Non-pigmented ciliary epithelial cell (primary cell): Measurements from ENCODE around the gene PTPN13.

Experiments used
- DNase-seq: peaks from one replicate; pipeline ENCODE4 v3.0.0-alpha.2; 2010; ENCODE audit warnings: low read depth

Gene PTPN13

GRCh38 chr4:86592553-86593249 lies 1.4 kb upstream of the PTPN13 start:
- no peak for DNase-seq

GRCh38 chr4:86594559-86595425 lies 677 bp downstream of the PTPN13 start:
- no peak for DNase-seq

GRCh38 chr4:86595426-86595805 lies 1.3 kb downstream of the PTPN13 start:
- no peak for DNase-seq

- DNase-seq = no peak
Measured at GRCh38 chr4:86596807-86597206, 2.7 kb downstream of the PTPN13 start.

- DNase-seq = no peak
Measured at GRCh38 chr4:86600007-86600653, 6.0 kb downstream of the PTPN13 start.

- no peak for DNase-seq
Measured at GRCh38 chr4:86603311-86603885, 9.3 kb downstream of the PTPN13 start.

GRCh38 chr4:86606809-86607208 lies 12.7 kb downstream of the PTPN13 start:
- DNase-seq = no peak

- DNase-seq = no peak
Measured at GRCh38 chr4:86608757-86609375, 14.8 kb downstream of the PTPN13 start.

GRCh38 chr4:86611757-86612156 lies 17.6 kb downstream of the PTPN13 start:
- DNase-seq = no peak

- DNase-seq = no peak
Measured at GRCh38 chr4:86613734-86614133, 19.6 kb downstream of the PTPN13 start.

- DNase-seq = no peak
Measured at GRCh38 chr4:86614865-86615264, 20.8 kb downstream of the PTPN13 start.

- DNase-seq = no peak
Measured at GRCh38 chr4:86615501-86615900, 21.4 kb downstream of the PTPN13 start.

GRCh38 chr4:86619656-86620055 lies 25.5 kb downstream of the PTPN13 start:
- no peak for DNase-seq

GRCh38 chr4:86621435-86621834 lies 27.3 kb downstream of the PTPN13 start:
- DNase-seq = no peak

GRCh38 chr4:86626066-86626465 lies 32.0 kb downstream of the PTPN13 start:
- DNase-seq = no peak

- DNase-seq = no peak
Measured at GRCh38 chr4:86627462-86628135, 33.5 kb downstream of the PTPN13 start.

GRCh38 chr4:86630629-86631028 lies 36.5 kb downstream of the PTPN13 start:
- no peak for DNase-seq

- DNase-seq = no peak
Measured at GRCh38 chr4:86631166-86631565, 37.1 kb downstream of the PTPN13 start.

GRCh38 chr4:86633854-86634253 lies 39.7 kb downstream of the PTPN13 start:
- DNase-seq = no peak

GRCh38 chr4:86640469-86640868 lies 46.4 kb downstream of the PTPN13 start:
- peak; percentile 2 for DNase-seq

GRCh38 chr4:86641516-86642090 lies 47.5 kb downstream of the PTPN13 start:
- no peak for DNase-seq
